Suppressor macrophage treated with lipopolysaccharide for 1 hour (primary cell): ENCODE results near the gene MEPCE.
"Not testable (repeated sequence)": the region's sequence is repeated elsewhere in the genome, so short reads cannot be mapped to it uniquely, and the experiment has no call there.

Experiments used
- DNase-seq, 3 donors: peaks; one replicate each; pipeline ENCODE4 v3.0.0-alpha.2; 2020 to 2022

Gene MEPCE

DNA sequence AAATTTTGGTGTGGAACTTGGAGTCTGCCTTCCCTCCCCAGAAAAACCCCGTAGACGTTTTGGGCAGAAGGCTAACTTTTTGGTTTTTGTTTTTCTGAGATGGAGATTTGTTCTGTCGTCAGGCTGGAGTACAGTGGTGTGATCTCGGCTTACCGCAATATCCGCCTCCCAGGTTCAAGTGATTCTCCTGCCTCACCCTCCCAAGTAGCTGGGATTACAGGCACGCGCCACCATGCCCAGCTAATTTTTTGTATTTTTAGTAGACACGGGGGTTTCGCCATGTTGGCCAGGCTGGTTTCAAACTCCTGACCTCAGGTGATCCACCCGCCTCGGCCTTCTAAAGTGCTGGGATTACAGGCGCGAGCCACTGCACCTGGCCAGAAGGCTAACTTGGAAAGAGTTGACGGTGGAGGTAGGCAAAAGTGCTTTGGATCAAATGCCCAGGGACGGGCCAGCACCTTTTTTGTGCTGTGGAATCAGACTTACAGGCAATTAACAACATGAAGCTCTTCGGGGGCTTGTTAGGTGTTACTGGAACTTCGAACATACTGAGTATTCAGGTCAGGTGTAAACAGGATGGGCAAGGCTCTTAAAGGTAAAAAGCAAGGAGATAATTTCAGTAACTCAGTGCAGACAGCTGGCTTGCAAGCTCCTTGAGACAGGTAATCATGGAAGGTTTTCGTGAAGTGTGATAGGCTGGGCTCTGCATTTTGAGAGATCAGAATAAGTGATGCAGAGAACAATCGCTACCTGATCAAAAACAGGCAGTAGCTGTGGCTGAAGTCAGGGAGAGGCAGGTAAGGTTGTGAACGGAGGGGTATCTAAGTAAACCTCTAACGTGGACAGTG is 4.9 kb downstream of the MEPCE start:
- DNase-seq, result no peak

DNA sequence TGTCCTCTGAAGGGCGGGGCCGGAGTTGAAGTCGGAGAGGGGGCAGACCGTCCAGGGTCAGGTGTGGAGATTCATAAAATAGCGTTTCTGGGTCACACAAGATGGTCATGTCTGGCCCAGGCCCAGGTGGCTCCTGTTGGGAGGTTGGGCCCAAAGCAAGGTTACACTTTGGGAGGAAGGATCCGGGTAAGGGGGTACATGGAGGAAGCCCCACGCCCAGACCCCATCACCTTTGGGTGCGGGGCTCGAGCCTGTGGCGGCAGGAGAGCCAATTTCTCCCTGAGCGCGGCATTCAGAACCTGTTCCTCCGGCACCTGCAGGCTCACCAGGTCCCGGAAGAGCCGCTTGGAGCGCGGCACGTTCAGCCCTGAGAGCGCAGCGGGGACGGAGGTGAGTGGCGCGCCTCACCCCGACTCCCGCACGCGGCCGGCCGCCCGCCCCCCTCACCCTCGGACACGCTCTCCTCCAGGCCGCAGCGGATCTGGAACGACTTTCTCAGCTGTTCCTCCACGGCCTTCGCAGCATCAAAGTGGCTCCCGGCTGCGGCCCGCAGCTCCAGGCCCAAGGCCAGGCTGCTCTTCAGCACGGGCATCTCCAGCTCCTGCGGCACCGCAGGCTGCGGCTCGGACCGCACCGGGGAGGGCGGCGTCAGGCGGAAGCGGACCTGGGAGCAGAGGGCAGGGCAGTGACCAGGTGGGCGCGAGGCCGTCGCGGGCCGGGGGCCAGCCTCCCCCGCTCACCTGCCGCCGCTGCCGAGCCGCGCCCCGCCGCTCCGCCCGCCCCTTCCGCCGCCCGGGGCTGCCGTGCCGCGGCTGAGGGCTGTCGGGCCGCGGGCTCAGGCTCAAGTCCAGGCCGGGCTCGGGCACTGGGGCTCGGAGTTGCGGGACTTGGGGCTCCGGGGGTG is 6.0 kb downstream of the MEPCE start:
- peak in 2 of 3 donors; percentile 27 to 34 for DNase-seq

DNA sequence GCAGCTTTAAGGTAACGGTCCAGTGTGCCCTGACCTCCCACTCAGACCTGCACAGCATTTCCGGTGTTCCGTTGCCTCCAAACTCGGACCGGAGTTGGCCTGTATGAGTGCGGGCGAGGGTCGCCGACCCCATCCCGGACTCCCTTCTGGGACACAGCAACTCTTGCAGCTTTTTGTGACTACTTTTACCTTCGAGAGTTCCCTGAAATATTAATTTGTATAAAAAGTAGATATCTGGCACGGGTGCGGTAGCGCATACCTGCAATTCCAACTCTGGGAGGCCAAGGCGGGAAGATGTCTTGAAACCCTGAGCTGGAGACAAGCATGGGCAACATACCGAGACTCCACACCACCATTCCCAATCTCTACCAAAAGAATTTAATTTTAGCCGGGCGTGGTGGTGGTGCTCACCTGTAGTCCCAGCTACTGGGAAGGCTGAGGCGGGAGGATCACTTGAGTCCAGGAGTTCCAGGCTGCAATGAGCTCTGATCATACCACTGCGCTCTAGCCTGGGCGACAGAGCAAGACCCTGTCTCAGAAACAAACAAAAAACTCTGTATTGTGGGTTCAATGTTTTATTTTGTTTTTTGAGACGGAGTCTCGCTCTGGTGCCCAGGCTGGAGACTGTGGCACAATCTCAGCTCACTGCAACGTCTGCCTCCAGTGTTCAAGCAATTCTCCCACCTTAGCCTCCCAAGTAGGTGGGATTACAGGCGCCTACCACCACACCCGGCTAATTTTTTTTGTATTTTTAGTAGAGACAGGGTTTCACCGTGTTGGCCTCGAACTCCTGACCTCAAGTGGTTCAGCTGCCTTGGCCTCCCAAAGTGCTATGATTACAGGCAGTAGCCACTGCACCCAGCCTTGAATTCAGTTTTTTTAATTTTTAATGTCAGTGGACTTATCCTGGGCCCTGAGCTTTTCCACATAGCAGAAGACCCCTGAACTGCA is 7.8 kb downstream of the MEPCE start:
- DNase-seq, result no peak

DNA sequence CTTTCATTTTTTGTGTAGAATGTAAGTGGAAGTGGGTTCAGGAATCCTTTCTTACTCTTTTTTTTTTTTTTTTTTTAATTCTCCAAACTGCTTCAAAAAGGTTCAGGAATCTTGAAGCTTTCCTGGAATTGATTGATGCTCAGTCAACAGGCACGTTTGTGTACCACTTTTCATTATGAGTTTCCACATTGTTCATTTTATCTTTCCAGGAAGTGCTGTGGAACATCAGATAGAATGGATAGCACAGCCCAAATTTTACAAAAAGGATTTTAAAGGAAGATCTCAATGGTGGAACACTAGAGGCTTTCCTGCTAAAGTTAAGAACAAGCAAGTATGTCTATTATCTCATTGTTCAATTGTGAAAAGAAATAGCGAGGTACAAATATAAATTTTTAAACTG is 8.5 kb downstream of the MEPCE start:
- DNase-seq, result no peak

DNA sequence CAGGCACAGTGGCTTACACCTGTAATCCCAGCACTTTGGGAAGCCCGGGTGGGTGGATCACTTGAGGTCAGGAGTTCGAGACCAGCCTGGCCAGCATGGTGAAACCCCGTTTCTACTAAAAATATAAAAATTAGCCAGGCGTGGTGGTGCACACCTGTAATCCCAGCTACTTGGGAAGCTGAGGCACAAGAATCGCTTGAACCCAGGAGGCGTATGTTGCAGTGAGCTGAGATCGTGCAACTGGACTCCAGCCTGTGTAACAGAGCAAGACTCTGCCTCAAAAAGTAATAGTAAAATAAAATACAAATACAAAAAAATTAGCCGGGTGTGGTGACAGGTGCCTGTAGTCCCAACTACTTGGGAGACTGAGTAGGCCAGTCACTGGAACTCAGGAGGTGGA is 9.1 kb downstream of the MEPCE start:
- not testable (repeated sequence) for DNase-seq

DNA sequence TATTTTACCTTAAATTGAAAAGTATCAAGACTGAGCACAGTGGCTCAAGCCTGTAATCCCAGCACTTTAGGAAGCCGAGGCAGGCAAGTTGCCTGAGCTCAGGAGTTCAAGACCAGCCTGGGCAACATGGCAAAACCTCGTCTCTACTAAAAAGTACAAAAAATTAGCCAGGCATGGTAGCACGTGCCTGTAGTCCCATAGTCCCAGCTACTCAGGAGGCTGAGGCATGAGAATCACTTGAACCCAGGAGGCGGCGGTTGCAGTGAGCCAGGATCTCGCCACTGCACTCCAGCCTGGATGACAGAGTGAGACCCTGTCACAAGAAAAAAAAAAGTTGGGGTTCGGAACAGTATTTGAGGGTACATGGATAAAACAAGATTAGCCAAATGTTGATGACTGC is 9.6 kb downstream of the MEPCE start:
- DNase-seq, result not testable (repeated sequence)

- DNase-seq, result no peak
These were observed 12.3 kb downstream of the MEPCE start for GRCh38 chr7:100441641-100442535.

DNA sequence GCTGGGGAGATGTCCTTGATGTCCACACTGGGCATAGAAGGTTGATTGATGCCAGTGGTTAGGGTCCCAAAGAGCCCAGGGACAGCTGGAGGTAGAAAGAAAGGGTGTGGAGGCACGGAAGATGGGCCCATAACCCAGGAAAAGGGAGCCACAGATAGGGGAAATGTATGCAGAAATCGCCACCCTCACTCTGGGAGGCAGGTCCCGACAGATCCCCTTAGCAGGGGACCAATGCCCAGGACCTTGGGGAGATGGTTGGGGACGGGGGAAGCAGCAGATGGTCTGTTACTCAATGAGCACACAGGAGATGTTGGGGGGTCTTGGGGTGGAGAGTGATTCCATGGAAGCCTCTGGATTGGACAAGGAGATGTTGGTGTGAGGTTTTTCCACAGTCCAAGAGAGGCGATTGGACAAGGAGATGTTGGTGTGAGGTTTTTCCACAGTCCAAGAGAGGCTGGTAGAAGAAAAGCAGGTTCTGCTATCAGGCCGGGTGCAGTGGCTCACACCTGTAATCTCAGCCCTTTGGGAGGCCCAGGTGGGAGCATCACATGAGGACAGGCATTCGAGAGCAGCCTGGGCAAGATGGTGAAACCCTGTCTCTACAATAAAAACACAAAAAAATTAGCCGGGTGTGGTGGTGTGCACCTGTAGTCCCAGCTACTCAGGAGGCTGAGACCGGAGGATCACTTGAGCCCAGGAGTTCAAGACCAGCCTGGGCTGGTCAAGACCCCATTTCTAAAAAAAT is 13.6 kb downstream of the MEPCE start:
- no peak for DNase-seq

GRCh38 chr7:100444311-100445278 is 15.0 kb downstream of the MEPCE start:
- peak; percentile 77 to 84 (median 81) for DNase-seq

DNA sequence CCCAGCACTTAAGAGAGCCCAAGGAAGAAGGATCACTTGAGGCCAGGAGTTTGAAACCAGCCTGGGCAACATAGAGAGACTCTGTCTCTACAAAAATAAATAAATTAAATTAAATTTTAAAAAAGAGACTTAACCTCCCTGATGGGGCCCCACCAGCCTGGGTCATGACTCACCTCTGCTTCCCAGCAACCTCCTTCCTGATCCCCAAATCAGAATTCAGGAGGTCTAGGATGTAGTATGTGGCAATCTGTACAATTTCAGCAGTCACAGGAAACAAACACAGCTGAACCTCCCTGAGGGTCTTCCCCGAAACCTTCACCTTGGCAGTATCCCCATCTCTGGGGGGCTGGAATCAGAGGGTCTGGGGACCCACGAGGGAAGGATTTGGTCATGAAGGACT is 16.4 kb downstream of the MEPCE start:
- no peak for DNase-seq

DNA sequence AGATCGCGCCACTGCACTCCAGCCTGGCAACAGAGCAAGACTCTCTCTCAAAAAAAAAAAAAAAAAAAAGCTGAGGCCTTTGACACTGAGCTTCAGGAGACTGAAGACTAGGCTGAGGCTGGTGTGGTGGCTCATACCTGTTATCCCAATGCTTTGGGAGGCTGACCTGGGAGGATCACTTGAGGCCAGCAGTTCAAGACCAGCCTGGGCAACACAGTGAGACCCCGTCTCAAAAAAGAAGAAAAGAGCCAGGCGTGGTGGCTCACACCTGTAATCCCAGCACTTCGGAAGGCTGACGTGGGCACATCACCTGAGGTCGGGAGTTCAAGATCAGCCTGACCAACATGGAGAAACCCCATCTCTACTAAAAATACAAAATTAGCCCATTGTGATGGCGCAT is 17.7 kb downstream of the MEPCE start:
- DNase-seq, result not testable (repeated sequence)

GRCh38 chr7:100449190-100449795 is 19.7 kb downstream of the MEPCE start:
- DNase-seq, result no peak

DNA sequence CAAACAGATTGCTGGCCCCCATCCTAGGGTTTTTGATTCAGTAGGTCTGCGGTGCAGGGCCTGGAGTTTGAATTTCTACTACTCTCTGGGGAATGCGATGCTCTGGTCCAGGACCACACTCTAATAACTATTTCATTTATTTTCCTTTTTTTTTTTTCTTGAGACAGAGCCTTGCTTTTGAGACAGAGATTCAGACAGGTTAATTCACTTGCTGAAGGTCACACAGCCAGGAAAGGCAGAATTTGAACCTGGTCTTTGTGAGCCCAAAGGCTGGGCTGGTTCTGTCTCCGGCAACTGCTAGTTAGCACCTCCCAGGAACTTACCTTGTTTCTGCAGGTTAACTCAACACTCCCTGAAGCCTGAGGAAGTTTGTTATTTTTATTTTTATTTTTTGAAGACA is 22.9 kb downstream of the MEPCE start:
- DNase-seq, result no peak

GRCh38 chr7:100453854-100454253 is 24.2 kb downstream of the MEPCE start:
- DNase-seq, result not testable (repeated sequence)

- no peak for DNase-seq
These were observed 25.6 kb downstream of the MEPCE start for GRCh38 chr7:100455206-100455605.

- DNase-seq, result no peak
These were observed 26.9 kb downstream of the MEPCE start for GRCh38 chr7:100456562-100456961.

DNA sequence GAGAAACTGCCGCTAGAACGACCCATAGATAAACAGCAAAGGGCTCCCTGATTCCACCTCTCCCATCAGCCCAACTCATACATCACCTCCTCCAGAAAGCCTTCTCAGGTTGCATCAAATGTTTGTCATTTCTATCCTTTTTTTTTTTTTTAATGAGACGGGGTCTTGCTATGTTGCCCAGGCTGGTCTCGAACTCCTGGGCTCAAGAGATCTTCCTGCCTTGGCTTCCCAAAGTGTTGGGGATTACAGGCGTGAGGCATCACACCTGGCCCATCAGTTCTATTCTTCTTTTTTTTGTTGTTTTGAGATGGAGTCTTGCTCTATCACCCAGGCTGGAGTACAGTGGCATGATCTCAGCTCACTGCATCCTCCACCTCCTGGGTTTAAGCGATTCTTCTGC is 27.4 kb downstream of the MEPCE start:
- DNase-seq, result no peak

GRCh38 chr7:100464210-100464660 is 34.6 kb downstream of the MEPCE start, which contains the start of gene SPACDR:
SPACDR (minus strand) TSS chr7:100464260; CDS start chr7:100464025, 235 bp downstream.
- no peak for DNase-seq

GRCh38 chr7:100464791-100465190 is 35.2 kb downstream of the MEPCE start:
- DNase-seq, result no peak
